Hematopoietic multipotent progenitor cell treated with erythropoietin and hydrocortisone succinate and interleukin-3 and kit ligand, for 6 days (in vitro differentiated cells): ENCODE measurements around the gene APOL2.
"Not testable (repeated sequence)": the region's sequence is repeated elsewhere in the genome, so short reads cannot be mapped to it uniquely, and the experiment has no call there.

Source experiments
- DNase-seq: peaks from one replicate; pipeline ENCODE4 v3.0.0-alpha.2; 2015

Gene APOL2

DNA sequence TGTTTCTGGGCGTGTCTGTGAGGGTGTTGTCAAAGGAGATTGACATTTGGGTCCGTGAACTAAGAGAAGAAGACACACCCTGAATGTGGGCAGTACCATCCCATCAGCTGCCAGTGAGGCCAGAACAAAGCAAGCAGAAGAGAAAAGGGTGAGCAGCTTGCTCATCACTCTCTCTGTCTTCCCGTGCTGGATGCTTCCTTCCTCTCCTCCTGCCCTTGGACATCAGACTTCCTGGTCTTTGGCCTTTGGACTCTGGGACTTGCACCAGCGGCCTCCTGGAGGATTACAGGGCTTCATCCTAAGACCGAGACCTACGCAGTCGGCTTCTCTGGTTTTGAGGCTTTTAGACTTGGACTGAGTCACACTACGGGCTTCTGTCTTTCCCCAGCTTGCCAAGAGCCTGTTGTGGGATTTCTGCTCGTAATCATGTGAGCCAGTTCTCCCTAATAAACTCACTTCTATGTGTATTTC, 18.8 kb downstream of the APOL2 start:
- peak; percentile 83 for DNase-seq

DNA sequence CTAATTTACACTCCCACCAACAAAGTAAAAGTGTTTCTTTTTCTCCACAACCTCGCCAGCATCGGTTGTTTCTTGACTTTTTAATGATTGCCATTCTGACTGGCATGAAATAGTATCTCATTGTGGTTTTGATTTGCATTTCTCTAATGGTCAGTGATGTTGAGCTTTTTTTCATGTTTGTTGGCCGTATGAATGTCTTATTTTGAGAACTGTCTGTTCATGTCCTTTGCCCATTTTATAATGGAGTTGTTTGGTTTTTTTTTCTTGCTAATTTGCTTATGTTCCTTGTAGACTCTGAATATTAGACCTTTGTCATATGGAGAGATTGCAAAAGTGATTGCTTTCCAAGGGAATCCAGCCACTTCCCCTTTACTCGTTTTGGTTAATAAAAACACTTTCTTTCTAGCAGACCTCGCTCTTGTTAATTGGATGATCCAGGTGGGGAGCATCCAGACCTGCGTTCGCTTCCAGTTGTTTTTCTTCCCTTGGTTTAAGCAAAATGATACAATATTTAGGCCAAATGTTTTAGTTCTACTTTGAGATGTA, 20.6 kb downstream of the APOL2 start:
- no peak for DNase-seq

DNA sequence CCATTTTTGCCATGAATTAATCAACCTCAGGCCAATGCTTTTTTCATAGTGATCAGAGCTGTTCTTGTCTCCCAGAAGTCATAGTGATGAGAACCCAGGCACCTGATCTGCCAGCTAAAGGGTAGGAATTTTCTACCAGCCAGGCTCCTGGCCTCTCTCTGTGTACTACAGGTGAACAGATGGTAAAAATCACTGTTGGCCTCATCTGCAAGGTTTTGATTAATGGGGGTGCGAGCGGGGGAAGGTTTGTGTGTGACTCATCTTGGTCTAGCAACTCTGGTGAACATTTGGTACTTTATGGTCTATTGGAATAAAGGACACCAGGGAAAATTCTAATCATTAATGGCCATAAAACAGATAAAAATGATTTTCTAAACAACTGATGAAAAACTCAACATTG, 23.3 kb downstream of the APOL2 start:
- DNase-seq, result no peak

DNA sequence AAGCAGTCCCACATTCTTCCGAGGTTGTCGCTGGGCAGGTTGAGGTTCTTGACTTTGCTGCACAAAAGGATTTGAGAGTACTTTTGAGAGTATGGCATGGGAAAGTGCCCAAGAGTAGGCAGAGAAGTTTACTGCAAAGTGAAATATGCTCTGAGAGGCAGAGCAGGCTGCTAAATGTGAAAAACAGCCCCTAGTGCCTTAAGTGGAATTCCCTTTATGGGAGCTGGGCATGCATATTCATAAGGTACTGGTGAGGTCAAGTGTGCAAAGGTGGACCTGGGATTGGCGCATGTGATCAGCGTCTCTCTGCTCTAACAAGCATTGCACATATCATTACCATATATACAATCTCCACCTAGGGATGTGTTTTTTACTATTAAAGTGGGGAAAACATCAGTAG, 25.7 kb downstream of the APOL2 start:
- DNase-seq, result no peak

DNA sequence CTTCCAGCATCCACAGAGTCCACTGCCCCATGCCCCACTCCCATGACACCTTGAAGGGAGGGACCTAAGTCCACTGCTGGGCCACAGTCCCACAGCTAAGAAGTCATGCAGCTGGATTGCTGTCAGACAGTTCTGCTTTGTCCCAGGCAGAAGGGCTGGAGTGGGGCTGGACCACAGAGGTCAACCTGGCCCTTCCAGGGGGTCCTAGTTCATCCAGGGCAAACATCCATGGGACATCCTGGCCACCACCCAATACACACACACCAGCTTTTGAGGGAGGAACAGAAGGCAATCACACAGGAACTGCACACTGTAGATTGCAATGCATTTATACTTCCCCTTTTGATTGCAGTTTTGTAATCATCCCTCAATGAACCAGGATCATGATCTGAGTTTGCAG, 26.4 kb downstream of the APOL2 start:
- DNase-seq, result peak; percentile 64

DNA sequence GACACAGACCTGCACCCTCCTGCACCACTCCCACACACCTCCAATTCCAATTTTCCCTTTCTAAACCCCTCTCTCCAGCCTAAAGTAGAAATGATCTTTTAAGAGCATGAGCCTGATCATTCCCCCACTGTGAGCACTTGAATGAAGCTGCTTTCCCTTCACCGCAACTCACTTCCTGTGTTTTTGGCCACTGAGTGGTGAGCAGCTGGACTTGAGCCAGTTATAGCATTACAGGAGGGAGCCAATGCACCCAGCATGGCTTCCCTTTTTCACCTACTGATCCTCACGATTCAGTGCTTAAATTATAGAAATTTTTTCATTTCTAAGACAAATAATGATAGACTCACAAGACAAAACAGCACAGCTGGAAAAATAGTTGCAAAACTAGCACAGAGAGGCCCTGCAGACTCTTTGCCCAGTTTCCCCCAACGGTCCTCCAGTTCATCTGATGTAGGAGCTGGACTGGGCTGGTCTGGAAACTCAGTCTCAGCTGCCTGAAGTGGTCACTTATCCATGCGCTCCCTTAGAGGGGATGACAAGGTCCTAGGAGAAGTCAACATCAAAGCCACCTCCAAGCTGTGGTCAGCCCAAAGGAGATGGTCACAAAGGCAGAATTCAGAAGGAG, 28.0 kb downstream of the APOL2 start:
- DNase-seq, result peak; percentile 90

DNA sequence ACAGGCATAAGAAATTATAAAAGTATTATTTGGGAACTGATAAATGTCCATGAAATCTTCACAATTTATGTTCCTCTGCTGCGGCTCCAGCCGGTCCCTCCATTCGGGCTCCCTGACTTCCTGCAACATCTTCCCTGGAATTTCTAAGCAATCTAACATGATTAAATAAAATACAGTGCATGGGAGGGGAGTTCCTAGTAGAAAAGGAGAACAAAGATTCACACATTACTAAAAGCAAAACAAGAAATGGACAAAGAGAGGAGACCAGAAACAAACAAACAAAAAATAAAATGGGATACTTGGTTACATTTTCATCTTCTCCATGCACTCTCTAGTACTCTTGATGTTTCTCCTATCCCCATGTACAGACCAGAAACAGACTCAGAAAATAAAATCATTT, 29.1 kb downstream of the APOL2 start:
- DNase-seq, result no peak

DNA sequence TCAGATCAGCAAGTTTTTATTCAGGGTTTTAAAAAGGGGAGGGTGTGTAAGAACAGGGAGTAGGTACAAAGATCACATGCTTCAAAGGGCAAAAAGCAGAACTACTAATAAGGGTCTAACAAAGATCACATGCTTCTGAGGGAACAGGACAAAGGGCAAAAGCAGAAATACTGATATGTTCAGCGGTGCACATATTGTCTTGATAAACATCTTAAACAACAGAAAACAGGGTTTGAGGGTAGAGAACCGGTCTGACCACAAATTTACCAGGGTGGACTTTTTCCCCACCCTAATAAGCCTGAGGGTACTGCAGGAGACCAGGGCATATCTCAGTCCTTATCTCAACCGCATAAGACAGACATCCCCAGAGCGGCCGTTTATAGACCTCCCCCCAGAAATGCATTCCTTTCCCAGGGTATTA, 29.8 kb downstream of the APOL2 start:
- peak; percentile 66 for DNase-seq

DNA sequence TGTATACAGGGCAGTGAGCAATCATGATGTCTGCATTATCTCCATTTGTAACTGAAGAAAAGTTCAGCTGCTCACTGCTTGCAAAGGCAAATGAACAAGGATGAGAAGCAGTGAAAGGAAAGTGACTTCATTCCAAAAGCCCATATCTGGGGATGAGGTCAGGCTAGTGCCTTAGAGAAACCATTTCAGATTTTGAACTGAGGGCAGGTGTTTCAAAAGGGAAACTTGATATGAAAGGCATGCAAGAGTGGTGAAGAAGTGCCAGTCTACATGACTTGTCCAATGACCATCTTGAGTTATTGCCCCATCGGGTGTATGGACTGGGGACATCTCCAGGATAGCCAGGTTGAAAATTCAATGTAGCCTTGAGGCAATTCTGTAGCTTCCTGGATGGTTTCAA, 30.4 kb downstream of the APOL2 start:
- no peak for DNase-seq

DNA sequence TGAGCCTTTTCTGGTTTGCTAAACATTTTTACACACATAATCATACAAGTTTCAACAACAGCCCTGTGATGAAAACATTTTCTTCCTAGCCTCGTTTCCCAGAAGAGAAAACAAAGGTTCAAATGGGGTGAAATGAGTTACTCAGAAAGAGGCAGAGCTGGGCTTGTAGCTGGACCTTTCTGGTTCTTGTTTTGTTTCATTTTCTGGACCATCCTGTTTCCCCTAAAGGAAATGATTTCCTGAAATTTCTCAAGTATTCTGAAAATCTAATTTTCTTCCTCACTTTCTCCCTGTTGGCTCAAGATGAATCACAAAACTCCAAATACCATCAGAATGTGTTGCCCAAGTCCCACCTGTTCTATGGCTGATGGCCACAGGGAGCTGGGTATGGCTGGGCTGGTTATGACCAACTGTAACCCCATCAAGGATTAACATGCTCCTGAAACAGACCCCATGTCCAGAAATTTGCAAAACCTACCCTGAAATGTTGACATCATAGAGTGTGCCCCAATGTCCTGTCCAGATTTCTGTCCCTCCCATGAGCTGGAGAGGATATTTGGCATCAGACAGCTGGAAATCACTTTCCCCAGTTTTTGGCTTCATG, 31.1 kb downstream of the APOL2 start:
- DNase-seq, result no peak

DNA sequence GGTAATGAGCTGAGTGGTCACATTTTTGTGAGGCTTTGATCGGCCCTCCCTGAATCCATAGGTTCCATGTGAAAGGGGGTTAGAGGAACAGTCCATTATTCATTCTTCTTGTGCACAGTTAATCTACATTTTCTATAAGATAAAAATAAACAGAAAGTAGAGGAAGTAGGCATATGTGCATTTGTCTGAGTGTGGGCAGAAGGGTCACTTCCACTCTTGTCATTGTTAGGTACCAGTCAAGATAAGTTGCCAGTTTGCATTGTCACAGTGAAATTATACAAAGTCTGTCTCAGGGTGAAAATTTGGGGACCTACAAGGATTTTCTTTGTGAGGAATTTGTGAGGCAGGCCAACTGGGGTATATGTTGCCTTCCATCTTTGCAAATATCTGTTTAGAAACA, 33.1 kb downstream of the APOL2 start:
- no peak for DNase-seq

DNA sequence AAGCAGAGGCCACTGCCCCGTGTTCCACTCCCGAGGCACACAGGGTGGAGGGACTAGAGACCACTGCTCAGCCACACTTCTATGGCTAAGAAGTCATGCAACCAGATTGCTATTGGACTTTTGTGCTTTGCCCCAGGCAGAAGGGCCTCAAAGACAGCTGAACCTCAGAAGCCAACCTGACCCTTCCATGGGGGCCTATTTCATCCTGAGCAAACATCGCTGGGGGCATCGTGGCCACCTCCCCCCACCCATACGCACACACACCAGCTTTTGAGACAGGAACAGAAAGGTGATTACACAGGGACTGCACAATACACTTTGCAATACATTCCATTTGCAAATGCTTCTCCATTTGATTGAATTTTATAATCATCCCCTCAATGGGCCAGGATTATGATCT, 33.8 kb downstream of the APOL2 start:
- DNase-seq, result not testable (repeated sequence)

DNA sequence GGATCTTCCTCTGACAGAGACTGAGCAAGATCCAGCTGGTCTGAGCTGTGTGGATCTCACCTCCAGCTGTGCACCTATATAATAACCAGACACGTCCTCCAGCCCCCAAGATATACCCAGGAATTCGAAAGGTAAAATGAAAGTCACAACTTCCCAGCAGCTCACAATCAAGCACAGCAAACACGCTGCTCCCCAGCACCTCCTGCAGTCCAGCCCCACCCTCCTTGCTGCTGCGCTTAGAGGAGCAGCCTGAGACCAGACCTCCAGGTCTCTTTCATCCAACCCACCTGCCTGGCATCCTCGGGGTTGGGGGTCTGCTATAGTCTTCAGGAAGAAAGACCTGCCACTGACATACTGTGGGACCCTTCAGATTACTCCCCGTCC, 34.7 kb downstream of the APOL2 start:
- peak; percentile 35 for DNase-seq

DNA sequence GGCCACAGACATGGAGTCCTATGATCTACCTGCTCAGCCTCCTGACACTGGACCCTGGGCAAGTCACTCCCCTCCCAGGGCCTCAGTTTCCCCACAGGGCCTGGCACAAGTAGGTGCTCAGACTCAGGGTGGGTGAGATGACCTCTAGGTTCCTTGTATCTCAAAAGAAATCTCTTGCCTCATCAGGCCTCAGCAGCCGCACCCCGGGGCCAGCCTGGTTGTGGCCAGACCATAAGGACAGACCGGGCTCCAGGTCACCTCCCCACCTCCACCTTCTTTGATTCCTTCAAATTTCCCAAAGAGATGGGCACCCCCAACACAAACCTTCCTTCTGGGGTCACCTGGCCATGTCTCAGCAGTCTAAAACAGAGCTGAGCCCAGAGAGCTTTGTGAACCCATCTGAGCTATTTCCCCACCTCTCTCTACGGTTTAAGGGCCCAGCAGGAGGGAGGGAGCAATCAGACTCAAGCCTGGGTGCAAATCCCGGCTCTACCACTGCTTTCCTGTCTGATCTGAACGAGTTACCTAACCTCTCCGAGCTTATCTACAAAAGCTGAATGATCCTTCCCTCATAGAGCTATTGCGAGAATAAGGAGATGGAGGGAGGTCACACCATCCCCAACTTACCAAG, 35.2 kb downstream of the APOL2 start:
- no peak for DNase-seq

DNA sequence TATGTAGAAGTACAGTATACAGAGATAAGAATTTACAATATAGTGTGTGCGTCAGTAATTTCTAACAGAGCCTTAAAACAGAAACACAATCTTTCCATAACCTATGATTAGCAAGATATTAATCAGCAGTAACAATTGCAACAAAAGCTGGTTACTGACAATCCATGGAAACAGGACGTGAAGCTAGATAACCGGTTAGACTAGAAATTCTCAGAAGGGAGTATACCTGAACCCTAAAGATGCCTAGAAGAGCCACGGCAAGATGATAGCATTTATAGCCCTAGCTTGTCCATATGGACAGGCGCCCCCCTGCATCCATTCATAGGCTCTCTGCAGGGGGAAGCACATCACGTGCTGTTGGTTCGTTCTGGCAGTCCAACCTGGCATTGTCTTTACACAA, 35.9 kb downstream of the APOL2 start:
- DNase-seq, result peak; percentile 61

DNA sequence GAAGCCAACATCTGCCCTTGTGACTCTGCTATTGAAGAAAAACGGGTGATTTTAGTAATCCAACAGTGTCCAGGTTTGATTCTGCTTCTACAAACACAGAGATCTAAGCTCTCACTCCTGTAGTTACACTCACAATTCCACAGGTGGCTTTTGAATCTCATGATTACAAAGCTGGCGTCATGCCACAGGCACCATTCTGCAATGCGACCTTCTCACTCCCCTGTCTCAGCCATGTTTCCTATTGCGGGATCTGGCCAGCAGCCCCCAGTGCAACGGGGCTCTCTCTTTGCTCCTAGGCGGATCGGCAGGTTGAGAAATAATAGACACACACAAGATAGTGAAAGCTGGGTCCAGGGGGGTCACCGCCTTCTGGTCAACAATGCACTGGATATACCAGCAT, 36.4 kb downstream of the APOL2 start:
- peak; percentile 82 for DNase-seq

DNA sequence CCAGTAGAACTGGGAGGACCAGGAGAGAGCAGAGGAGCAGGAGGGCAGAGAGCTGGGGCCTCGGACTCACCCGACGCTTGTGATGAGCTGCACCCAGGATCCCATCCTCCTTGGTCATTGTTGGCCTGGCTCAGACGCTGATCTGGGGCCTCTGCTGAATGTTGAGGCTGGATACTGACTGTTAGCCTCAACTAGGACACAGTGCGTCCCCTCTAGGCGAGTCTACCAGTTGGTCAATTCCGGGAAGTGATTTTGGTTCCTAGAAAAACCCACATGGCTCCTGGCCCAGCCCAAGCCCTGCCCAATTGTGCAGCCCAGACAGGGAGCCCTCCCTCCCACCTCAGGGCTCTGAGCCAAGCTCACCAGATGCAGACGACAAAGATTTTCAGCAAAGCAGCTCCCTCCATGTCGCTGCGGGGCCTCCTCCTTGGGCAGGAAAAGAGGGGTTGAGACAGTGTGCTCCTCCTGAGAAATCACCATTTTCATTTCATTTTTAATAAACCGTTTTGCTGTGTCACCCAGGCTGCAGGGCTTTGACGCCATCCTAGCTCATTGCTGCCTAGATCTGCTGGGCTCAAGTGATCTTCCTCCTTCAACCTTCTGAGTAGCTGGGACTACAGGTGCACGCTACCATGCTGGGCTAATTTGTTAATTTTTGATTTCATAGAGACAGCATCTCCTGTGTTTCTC, 37.6 kb downstream of the APOL2 start, which contains the start of gene APOL4:
TSS of gene APOL4 (minus strand) at position 180 of the 690 bp plus-strand sequence. CDS start at position 105, 75 bp downstream.
- DNase-seq, result peak; percentile 96

DNA sequence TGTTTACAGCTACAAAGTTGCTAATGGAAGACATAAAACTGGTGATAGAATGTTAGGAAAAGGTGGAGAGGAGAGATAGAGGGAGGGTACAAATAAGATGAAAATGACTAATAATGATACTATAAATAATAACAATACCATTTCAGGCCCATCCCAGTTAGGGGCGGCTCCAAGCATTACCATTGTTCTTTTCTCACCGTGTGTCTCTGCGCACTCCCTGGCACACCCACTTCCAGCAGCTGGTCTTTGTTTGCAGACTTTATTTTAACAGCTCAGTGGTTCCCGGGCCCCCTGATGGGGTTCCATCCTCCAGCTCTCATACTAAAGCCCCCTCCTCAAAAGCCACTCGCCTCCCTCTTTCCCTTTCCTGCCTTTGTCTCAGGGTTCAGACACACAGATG, 38.3 kb downstream of the APOL2 start:
- not testable (repeated sequence) for DNase-seq

DNA sequence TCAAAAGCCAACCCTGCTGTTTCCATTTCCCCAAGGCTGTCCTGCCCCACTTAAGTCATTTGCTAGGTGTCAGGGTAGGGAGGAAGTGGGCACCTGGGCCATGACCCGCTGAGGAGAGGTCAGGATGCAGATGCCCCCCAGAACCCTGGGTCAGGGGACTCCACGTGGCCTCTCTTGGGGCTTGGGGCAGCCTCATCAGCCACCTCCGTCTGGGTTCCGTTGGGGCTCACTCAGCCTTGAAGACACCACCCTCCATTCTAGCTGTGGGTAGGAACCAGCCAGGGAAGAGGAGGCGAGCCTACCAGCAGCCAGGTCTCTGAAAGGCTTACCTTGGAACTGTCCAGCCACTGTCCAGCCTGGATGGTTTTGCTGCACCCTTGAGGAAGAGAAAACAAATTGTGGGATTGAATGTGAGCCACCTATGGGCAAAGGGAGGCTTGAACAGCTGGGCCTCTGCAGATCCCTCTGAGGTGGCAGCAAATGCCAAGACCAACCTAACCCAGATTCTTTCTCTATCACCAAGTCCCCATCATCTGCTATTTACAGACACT, 40.3 kb downstream of the APOL2 start:
- DNase-seq, result no peak

DNA sequence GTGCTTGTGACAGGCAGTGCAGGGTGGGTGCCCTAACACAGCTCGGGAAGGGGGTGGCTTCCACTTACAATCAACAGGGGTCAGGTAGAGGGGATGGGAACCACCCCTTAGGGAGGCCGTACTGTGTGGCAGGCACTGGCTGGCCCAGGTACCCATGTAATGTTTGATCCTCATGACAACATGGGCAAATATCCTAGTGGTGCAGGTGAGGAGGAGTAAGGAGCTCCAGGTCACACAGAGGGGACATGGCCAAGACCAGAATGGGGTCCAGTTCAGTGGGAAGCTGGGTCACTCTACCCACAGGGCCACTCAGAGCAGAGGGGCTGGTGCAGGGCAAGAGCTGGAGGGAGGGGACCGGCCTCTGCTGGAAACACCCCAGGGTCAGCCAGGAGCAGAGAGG, 40.8 kb downstream of the APOL2 start:
- no peak for DNase-seq

DNA sequence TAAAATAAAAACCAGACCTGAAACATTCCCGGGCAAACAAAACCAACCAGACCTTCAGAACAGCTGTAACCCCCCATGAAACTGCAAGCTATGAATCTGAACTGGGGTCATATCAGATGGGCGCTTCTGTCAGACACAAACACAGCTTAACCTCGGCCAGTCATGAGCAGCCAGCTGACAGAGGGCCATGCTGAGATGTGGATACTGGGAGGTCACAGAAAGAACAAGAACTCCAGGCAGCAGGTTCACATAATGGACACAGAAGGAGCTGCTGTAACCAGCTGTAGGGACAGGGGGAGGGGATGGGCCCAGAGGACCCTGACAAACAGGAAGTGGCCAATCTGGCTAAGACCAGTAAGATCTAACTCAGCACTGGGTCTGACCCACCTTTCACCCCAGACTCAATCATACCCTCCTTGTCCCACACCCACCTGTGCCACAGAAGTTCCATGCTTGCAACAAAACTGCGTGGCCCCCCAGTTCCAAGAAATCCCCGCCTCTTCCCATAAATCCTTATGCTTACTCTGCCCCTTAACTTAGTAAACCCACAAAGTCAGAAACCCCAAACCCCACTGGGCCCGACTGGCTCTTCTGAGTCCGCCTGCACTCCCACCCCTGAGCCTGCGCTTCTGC, 41.7 kb downstream of the APOL2 start:
- DNase-seq, result peak; percentile 51

DNA sequence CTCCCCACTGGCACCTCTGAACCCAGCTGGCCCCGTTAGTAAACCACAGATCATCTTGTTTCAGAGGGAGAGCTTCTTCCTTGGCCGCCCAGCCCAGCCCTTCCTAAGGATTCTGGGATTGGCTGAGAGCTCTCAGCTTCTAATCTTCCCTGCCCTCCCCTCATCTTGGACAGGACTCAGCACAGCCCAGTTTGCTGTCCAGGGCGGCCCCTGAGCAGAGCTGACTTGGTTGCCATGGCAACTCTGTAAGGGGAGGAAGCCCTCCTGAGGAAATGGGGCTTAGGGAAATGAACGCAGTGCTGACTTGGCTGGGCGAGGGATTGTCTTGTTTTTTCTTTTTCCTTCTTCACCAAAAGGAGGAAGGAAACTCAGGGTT, 42.3 kb downstream of the APOL2 start:
- DNase-seq, result peak; percentile 68
